ENCODE results near the gene RALGAPA1. TPM values are rescaled to one million over a fixed set of nuclear protein-coding genes. Genes with fewer than 3 reads are reported as not detected.
A peak's percentile ranks its signal among the peaks of the same experiment; 100 is the strongest.
"Not testable (repeated sequence)": the region's sequence is repeated elsewhere in the genome, so short reads cannot be mapped to it uniquely, and the experiment has no call there.

RALGAPA1 gene
- total RNA-seq, 2 donors from 2014 or later, result 30.4 to 40.8 TPM

GRCh38 chr14:35725930-35726329 is 83.2 kb downstream of the RALGAPA1 start:
- ATAC-seq (no peak), DNase-seq (no peak)
- intact Hi-C loops (cut with DNase I), result no loop called here

GRCh38 chr14:35715079-35715478 is 94.0 kb downstream of the RALGAPA1 start:
- DNase-seq (no peak), ATAC-seq (no peak)
- intact Hi-C loops (cut with DNase I), result no loop called here

- ATAC-seq, result no peak
- DNase-seq, result no peak
- intact Hi-C loops (cut with DNase I), result no loop called here
Measured at GRCh38 chr14:35712466-35712865, 96.6 kb downstream of the RALGAPA1 start.

GRCh38 chr14:35708062-35708461 is 101.0 kb downstream of the RALGAPA1 start:
- no peak for DNase-seq
- ATAC-seq, result no peak
- intact Hi-C loops (cut with DNase I), result no loop called here

- DNase-seq (no peak), ATAC-seq (no peak)
- intact Hi-C loops (cut with DNase I), result no loop called here
Measured at GRCh38 chr14:35705636-35706035, 103.5 kb downstream of the RALGAPA1 start.

- DNase-seq (no peak), ATAC-seq (no peak)
- intact Hi-C loops (cut with DNase I), result no loop called here
Measured at GRCh38 chr14:35704793-35705493, 104.2 kb downstream of the RALGAPA1 start.

DNA sequence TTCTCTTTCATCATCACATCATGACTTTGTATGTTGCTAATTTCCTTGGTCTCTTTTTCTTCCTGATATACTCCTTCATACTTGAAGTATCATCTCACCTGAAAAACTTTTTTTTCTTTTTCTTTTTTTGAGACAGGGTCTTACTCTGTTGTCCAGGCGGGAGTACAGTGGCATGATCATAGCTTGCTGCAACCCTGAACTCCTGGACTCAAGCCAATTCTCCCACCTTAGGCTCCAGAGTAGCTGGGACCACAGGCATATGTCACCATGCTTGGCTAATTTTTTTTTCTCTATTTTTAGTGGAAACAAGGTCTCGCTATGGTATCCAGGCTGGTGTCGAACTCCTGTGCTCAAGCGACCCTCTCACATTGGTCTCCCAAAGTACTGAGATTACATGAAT is 107.6 kb downstream of the RALGAPA1 start:
- ATAC-seq, result no peak
- DNase-seq, result no peak
- intact Hi-C loops (cut with DNase I), result no loop called here

GRCh38 chr14:35699791-35700444 is 109.2 kb downstream of the RALGAPA1 start:
- DNase-seq, result no peak
- intact Hi-C loops (cut with DNase I), result no loop called here
- ATAC-seq, result no peak

GRCh38 chr14:35696575-35696974 is 112.5 kb downstream of the RALGAPA1 start:
- ATAC-seq (no peak), DNase-seq (no peak)
- intact Hi-C loops (cut with DNase I), result no loop called here

GRCh38 chr14:35696119-35696518 is 113.0 kb downstream of the RALGAPA1 start:
- intact Hi-C loops (cut with DNase I), result no loop called here
- ATAC-seq, result no peak
- no peak for DNase-seq

DNA sequence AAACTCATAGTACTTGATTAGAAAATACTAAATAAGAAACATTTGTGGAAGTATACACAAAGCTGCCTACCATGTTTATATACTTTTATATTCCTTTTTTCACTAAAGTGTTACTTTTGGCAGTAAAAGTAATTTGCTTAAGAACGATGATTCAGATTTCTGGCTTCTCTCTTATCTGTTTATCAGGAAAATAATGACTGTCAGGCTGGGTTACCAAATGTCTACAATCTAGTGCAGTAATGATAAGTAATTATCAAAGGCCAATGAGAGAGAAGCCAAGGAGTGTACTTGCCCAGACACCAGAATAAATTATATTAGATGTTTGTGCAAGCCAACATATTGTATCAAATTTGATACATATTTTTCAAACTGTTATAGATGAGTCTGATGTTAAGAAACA is 113.4 kb downstream of the RALGAPA1 start:
- ATAC-seq (peak in 1 of 2 donors; percentile 54), DNase-seq (no peak)
- intact Hi-C loops (cut with DNase I), result no loop called here

DNA sequence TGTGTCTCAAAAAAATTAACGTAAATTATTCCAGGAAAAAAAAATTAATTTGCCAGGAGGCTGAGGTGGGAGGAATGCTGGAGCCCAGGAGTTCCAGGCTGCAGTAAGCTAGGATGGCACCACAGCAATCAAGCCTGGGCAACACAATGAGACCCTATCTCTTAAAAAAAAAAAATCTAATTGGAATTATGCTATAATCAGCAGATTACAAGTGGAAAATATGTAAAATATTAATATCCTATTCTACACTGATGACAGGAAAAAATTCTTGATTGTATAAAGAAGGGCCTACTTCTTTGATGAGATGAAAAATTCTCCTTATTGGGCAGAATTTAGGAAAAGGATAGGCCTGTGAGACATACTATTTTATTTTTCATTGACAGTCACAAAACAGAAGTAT is 114.0 kb downstream of the RALGAPA1 start:
- intact Hi-C loops (cut with DNase I), result no loop called here
- no peak for DNase-seq
- ATAC-seq, result no peak

DNA sequence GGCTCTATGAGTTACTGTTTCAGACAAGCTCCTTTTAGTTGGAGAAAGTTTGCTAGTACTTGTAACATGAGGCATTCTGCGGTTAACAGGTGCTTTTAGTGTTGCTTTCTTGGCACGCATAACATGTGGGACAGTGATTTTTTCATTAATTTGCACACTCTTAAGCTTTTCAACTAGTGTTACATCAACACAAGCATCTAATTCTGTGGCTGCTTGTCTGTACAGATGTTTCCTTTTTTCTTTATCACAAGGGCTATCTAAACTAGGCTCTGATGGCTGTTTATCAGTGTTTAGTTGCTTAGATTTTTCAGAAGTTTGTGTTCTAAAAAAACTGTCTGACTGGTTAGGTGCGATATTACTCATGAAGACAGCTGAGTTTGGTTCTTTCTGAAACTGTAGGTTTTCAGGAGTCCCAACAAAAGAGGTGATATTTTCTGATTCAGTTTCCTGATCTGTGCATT is 120.1 kb downstream of the RALGAPA1 start:
- no peak for ATAC-seq
- no peak for DNase-seq
- intact Hi-C loops (cut with DNase I), result no loop called here

DNA sequence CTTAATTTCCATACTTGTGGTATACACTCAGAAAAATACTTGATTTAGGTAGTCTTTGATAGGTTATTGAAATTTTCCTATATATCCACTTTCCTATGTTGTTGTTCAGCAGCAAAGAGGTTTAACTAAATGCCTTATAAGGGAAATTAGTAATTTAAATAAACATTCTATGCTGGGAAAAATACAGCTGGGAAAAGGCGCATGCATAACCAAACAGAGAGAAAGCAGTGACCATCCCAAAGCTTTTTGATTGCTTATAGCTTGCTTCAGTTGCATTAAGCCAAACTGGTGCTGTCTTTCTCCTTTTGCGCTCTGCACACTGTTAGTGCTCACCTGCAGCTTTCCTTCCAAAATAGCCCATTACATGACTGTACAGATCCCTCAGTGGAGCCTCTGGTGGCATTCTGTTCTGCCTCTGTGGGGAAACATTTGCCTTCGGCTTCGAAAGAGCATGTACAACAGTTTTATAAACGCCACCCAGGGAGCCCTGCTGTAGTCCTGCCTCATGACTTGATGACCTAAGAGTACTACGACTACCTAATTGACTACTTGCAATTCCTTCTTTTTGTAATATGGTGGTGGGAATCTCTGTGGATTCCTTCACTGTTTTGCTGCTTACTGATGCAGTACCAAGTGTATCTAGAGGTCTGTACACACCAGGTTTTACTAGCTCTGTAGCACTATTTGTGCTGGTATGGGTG is 120.8 kb downstream of the RALGAPA1 start:
- no peak for ATAC-seq
- intact Hi-C loops (cut with DNase I), result no loop called here
- DNase-seq, result no peak

- DNase-seq (no peak), ATAC-seq (peak in 1 of 2 donors; percentile 47)
- intact Hi-C loops (cut with DNase I), result no loop called here
Measured at GRCh38 chr14:35687335-35687939, 121.7 kb downstream of the RALGAPA1 start.

- ATAC-seq; intact Hi-C loops (cut with DNase I); DNase-seq: not testable (repeated sequence)
Measured at GRCh38 chr14:35683688-35684087, 125.4 kb downstream of the RALGAPA1 start.

DNA sequence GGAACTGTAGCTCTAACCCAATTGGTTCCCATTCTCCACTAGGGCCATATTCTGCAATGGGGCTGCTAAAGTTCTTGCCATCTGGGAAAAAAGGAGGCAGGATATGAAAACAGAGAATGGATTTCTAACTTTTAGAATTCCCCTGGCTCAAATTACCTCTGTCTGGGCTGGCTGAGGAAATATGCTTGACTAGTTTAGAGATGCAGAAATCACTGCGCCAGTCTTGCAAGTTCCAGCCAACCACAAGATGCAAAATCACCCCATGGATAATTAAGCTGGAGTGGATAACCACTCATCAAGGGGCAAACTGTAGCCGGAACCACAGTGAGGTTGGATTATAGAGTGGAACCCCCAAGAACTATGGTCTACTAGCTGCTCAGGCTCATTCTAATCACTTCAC is 126.3 kb downstream of the RALGAPA1 start:
- intact Hi-C loops (cut with DNase I), result no loop called here
- ATAC-seq, result no peak

GRCh38 chr14:35678403-35679028 is 130.6 kb downstream of the RALGAPA1 start:
- ATAC-seq, result no peak
- DNase-seq, result no peak
- intact Hi-C loops (cut with DNase I), result no loop called here

More for the DNA sequence above, 126.3 kb downstream of the RALGAPA1 start:
- DNase-seq, result no peak

GRCh38 chr14:35669782-35670181 is 139.3 kb downstream of the RALGAPA1 start:
- intact Hi-C loops (cut with DNase I), result no loop called here
- ATAC-seq, result no peak
- DNase-seq, result no peak
